HepG2 (cell line): ENCODE results near the gene GP1BA. TPM values are rescaled to one million over a fixed set of nuclear protein-coding genes. Genes with fewer than 3 reads are reported as not detected.
A peak's percentile ranks its signal among the peaks of the same experiment; 100 is the strongest.

Experiments
- FOXA3 ChIP-seq: IDR thresholded peaks from 2 replicates; pipeline ENCODE4 v1.6.1; 2016; ENCODE audit warnings: missing genetic modification reagents, missing compliant biosample characterization
- HMGA1 ChIP-seq: sonication (generic); formaldehyde crosslinking; conservative IDR thresholded peaks from 2 replicates; pipeline ENCODE4 v1.4.0; 2020; ENCODE audit warnings: missing genetic modification reagents
- HNF4G ChIP-seq, 2 experiments: sonication (generic) in 1 of 2; formaldehyde crosslinking in 1 of 2; IDR thresholded peaks; 2 replicates each; pipeline versions ENCODE4 v1.4.0 to v1.6.1; 2011 to 2020; ENCODE audit warnings: borderline replicate concordance in 2 of 2, low read depth in 2 of 2, mild to moderate bottlenecking in 2 of 2, low read length in 1 of 2, missing genetic modification reagents in 1 of 2, moderate library complexity in 1 of 2
- HNRNPH1 ChIP-seq: fragments of 200-400 bp; formaldehyde crosslinking; optimal IDR thresholded peaks from 2 replicates; pipeline ENCODE3; 2017; ENCODE audit warnings: mild to moderate bottlenecking, low read depth, low read length
- HOXA5 ChIP-seq: sonication (generic); formaldehyde crosslinking; IDR thresholded peaks from 2 replicates; pipeline ENCODE4 v1.4.0; 2020; ENCODE audit warnings: missing genetic modification reagents
- HOXA9 ChIP-seq: sonication (generic); formaldehyde crosslinking; IDR thresholded peaks from 2 replicates; pipeline ENCODE4 v1.8.1; 2022; ENCODE audit warnings: missing genetic modification reagents, mild to moderate bottlenecking, moderate library complexity, borderline replicate concordance
- KDM2A ChIP-seq: sonication (generic); formaldehyde crosslinking; IDR thresholded peaks from 2 replicates; pipeline ENCODE4 v1.4.0; 2020; ENCODE audit warnings: low read depth, missing genetic modification reagents, borderline replicate concordance
- KDM3A ChIP-seq: IDR thresholded peaks from 2 replicates; pipeline ENCODE4 v1.6.1; 2018; ENCODE audit warnings: low read depth, missing compliant biosample characterization
- MED8 ChIP-seq: sonication (generic); formaldehyde crosslinking; IDR thresholded peaks from 2 replicates; pipeline ENCODE4 v1.8.1; 2023; ENCODE audit warnings: mild to moderate bottlenecking, missing genetic modification reagents; ENCODE audit not compliant: insufficient replicate concordance
- MYC ChIP-seq: sonication (generic); formaldehyde crosslinking; IDR thresholded peaks from 2 replicates; pipeline ENCODE4 v1.9.0; 2021; ENCODE audit warnings: missing genetic modification reagents, borderline replicate concordance
- PAF1 ChIP-seq: IDR thresholded peaks from 2 replicates; pipeline ENCODE4 v1.6.1; 2016; ENCODE audit warnings: missing genetic modification reagents, missing compliant biosample characterization
- TBX2 ChIP-seq: sonication (generic); formaldehyde crosslinking; IDR thresholded peaks from 2 replicates; pipeline ENCODE4 v1.5.0; 2020; ENCODE audit warnings: missing genetic modification reagents, mild to moderate bottlenecking, borderline replicate concordance
- YEATS4 ChIP-seq: sonication (generic); formaldehyde crosslinking; IDR thresholded peaks from 2 replicates; pipeline ENCODE4 v1.4.0; 2020; ENCODE audit warnings: missing genetic modification reagents, borderline replicate concordance
- ZBTB20 ChIP-seq: sonication (generic); formaldehyde crosslinking; IDR thresholded peaks from 2 replicates; pipeline ENCODE4 v1.8.1; 2023; ENCODE audit warnings: missing genetic modification reagents, low read depth, mild to moderate bottlenecking, borderline replicate concordance
- ZMYM2 ChIP-seq: sonication (generic); formaldehyde crosslinking; IDR thresholded peaks from 2 replicates; pipeline ENCODE4 v1.8.0; 2022; ENCODE audit warnings: mild to moderate bottlenecking, missing genetic modification reagents
- ZNF160 ChIP-seq: sonication (generic); formaldehyde crosslinking; IDR thresholded peaks from 2 replicates; pipeline ENCODE4 v1.8.0; 2022; ENCODE audit warnings: mild to moderate bottlenecking, inconsistent platforms, missing genetic modification reagents
- ZNF205 ChIP-seq: IDR thresholded peaks from 2 replicates; pipeline ENCODE4 v1.6.1; 2018; ENCODE audit warnings: missing biosample characterization, missing genetic modification reagents
- ZNF550 ChIP-seq: sonication (generic); formaldehyde crosslinking; IDR thresholded peaks from 2 replicates; pipeline ENCODE4 v1.4.0; 2020; ENCODE audit warnings: mild to moderate bottlenecking, missing genetic modification reagents, borderline replicate concordance
- ZNF615 ChIP-seq: sonication (generic); formaldehyde crosslinking; IDR thresholded peaks from 2 replicates; pipeline ENCODE4 v1.5.0; 2020; ENCODE audit warnings: mild to moderate bottlenecking, missing genetic modification reagents, borderline replicate concordance
- ZNF670 ChIP-seq: sonication (generic); formaldehyde crosslinking; IDR thresholded peaks from 2 replicates; pipeline ENCODE4 v1.8.0; 2022; ENCODE audit warnings: mild to moderate bottlenecking, missing genetic modification reagents, borderline replicate concordance
- ZSCAN22 ChIP-seq: sonication (generic); formaldehyde crosslinking; IDR thresholded peaks from 2 replicates; pipeline ENCODE4 v1.4.0; 2020; ENCODE audit warnings: mild to moderate bottlenecking, missing genetic modification reagents
- polyA plus RNA-seq, 8 experiments: library from polyadenylated mRNA; depleted of rRNA in 3 of 8; stranded (reverse) in 7 of 8; unstranded in 1 of 8; fragments of >200 nt; fragmentation: Illumina TruSeq in 4 of 8; extraction: Trizol in 4 of 8; gene quantifications; 2 replicates each; pipeline versions ENCODE4 v1.2.1 to v1.2.3, GENCODE V29; 2011 to 2016; ENCODE audit warnings: low read depth in 4 of 8, missing spikeins in 1 of 8, mixed read lengths in 1 of 8; ENCODE audit not compliant: insufficient read depth in 1 of 8
- total RNA-seq, 5 experiments: library from RNA; depleted of rRNA; stranded (reverse); fragments of >200 nt; fragmentation: Illumina TruSeq; extraction: Trizol; gene quantifications; 2 replicates each; pipeline ENCODE4 v1.2.3, GENCODE V29; 2016; ENCODE audit warnings: low read depth in 1 of 5
- TF ChIP-seq, protein P1 (sequence below): sonication (generic); formaldehyde crosslinking; IDR thresholded peaks from 2 replicates; pipeline ENCODE4 v1.5.1; 2020; ENCODE audit warnings: missing genetic modification reagents, mild to moderate bottlenecking, borderline replicate concordance
- TF ChIP-seq, protein P2 (sequence below): sonication (generic); formaldehyde crosslinking; IDR thresholded peaks from 2 replicates; pipeline ENCODE4 v1.5.0; 2020; ENCODE audit warnings: missing genetic modification reagents, mild to moderate bottlenecking, borderline replicate concordance
- TF ChIP-seq, protein P3 (sequence below): sonication (generic); formaldehyde crosslinking; IDR thresholded peaks from 2 replicates; pipeline ENCODE4 v1.4.0; 2020; ENCODE audit warnings: missing genetic modification reagents
- TF ChIP-seq, protein P4 (sequence below): sonication (generic); formaldehyde crosslinking; IDR thresholded peaks from 2 replicates; pipeline ENCODE4 v1.8.0; 2022; ENCODE audit warnings: low read depth, missing genetic modification reagents

The GP1BA gene
- total and polyA plus RNA-seq, 2 of the 13 experiments (the other 11 are each of a cell fraction or from before 2014, with no cell fraction given) = not detected

GRCh38 chr17:4934173-4934979 lies 2.3 kb downstream of the GP1BA start (continued):
- TF ChIP-seq HNF4G (IDR thresholded peaks at IDR 0.05; ENCODE audit: borderline replicate concordance, low read depth, low read length) (no peak), HNF4G (CRISPR knock-in tag; IDR thresholded peaks at IDR 0.05; ENCODE audit: borderline replicate concordance, low read depth) (no peak), YEATS4 (CRISPR knock-in tag) (no peak), ZBTB20 (CRISPR knock-in tag) (no peak), MYC (peak; percentile 47; the same call in 1 of the 2 replicates), ZSCAN22 (CRISPR knock-in tag) (no peak), HOXA5 (CRISPR knock-in tag) (no peak), HNRNPH1 (no peak), PAF1 (no peak), ZMYM2 (CRISPR knock-in tag) (no peak), ZNF670 (CRISPR knock-in tag) (no peak), FOXA3 (CRISPR knock-in tag) (0 out of 2 replicates have a peak, but pooled peaks have one; percentile 19), ZNF160 (no peak), KDM3A (CRISPR knock-in tag) (no peak), HMGA1 (no peak), ZNF615 (CRISPR knock-in tag) (no peak), KDM2A (CRISPR knock-in tag) (peak; percentile 84), HOXA9 (no peak), MED8 (CRISPR knock-in tag) (peak; percentile 41), TBX2 (CRISPR knock-in tag) (no peak), ZNF550 (CRISPR knock-in tag) (no peak), ZNF205 (0 out of 2 replicates have a peak, but pooled peaks have one; percentile 28)
- TF ChIP-seq, protein P1, sequence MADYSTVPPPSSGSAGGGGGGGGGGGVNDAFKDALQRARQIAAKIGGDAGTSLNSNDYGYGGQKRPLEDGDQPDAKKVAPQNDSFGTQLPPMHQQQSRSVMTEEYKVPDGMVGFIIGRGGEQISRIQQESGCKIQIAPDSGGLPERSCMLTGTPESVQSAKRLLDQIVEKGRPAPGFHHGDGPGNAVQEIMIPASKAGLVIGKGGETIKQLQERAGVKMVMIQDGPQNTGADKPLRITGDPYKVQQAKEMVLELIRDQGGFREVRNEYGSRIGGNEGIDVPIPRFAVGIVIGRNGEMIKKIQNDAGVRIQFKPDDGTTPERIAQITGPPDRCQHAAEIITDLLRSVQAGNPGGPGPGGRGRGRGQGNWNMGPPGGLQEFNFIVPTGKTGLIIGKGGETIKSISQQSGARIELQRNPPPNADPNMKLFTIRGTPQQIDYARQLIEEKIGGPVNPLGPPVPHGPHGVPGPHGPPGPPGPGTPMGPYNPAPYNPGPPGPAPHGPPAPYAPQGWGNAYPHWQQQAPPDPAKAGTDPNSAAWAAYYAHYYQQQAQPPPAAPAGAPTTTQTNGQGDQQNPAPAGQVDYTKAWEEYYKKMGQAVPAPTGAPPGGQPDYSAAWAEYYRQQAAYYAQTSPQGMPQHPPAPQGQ (CRISPR knock-in tag) = no peak
- TF ChIP-seq, protein P2, sequence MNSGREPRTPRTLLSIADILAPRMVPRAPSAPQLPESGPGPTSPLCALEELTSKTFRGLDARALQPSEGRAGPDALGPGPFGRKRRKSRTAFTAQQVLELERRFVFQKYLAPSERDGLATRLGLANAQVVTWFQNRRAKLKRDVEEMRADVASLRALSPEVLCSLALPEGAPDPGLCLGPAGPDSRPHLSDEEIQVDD = no peak
- TF ChIP-seq, protein P3, sequence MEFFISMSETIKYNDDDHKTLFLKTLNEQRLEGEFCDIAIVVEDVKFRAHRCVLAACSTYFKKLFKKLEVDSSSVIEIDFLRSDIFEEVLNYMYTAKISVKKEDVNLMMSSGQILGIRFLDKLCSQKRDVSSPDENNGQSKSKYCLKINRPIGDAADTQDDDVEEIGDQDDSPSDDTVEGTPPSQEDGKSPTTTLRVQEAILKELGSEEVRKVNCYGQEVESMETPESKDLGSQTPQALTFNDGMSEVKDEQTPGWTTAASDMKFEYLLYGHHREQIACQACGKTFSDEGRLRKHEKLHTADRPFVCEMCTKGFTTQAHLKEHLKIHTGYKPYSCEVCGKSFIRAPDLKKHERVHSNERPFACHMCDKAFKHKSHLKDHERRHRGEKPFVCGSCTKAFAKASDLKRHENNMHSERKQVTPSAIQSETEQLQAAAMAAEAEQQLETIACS (CRISPR knock-in tag) = 0 out of 2 replicates have a peak, but pooled peaks have one; percentile 39
- TF ChIP-seq, protein P4, sequence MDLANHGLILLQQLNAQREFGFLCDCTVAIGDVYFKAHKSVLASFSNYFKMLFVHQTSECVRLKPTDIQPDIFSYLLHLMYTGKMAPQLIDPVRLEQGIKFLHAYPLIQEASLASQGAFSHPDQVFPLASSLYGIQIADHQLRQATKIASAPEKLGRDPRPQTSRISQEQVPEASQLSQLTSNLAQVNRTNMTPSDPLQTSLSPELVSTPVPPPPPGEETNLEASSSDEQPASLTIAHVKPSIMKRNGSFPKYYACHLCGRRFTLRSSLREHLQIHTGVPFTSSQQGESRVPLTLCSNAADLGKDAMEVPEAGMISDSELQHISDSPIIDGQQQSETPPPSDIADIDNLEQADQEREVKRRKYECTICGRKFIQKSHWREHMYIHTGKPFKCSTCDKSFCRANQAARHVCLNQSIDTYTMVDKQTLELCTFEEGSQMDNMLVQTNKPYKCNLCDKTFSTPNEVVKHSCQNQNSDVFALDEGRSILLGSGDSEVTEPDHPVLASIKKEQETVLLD (CRISPR knock-in tag) = no peak
